Stimulated activated CD4-positive, alpha-beta T cell treated with anti-CD3 and anti-CD28 coated beads, Interleukin-12 subunit alpha, Interleukin-12 subunit beta, amount 100 ng/mL, for 24 hours (primary cell): ENCODE measurements around the gene UBXN7.
"Not testable (repeated sequence)": the region's sequence is repeated elsewhere in the genome, so short reads cannot be mapped to it uniquely, and the experiment has no call there.

Experiments
- DNase-seq, 2 experiments: peaks; one replicate each; pipeline ENCODE4 v3.0.0-alpha.2; 2020; ENCODE audit warnings: low read depth in 2 of 2

Gene UBXN7

DNA sequence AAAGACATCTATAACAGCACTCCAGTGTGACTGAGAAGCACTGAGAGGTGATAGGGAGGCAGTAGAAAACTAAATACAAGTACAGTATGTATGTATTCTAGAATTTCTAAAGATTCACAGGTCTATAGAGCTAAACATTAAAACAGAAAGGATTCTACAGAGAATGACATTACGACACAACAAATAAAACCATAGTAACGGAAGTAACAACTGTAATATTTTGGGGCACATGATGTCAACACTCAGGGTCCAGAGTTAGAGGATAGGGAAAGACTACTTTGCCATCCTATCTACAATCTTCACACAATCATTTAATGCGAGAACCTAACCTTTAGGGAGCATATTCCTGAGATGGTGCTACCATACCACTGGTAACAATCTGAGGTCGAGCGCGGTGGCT is 13.6 kb downstream of the UBXN7 start:
- no peak for DNase-seq

DNA sequence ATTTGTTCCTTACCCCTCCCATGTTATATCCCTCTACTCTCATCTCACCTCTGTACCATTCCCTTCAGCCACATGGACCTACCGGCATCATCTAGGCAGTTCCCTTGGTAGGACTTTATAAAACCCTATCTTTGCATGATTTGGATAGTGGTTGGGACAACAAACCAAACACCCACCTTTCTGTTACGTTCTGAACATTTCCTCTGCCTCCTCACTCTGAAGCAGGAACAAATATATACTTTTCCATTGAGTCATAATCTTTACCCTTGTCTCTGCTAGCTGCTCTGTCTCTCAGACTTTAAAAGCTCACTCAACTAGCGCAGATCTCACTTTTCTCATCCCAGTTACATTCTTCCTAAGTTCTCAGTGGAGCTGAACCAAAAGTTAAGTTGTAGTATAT is 17.8 kb downstream of the UBXN7 start:
- no peak for DNase-seq

GRCh38 chr3:196412704-196413103 is 19.5 kb downstream of the UBXN7 start:
- DNase-seq, result no peak

GRCh38 chr3:196409409-196409808 is 22.8 kb downstream of the UBXN7 start:
- no peak for DNase-seq

DNA sequence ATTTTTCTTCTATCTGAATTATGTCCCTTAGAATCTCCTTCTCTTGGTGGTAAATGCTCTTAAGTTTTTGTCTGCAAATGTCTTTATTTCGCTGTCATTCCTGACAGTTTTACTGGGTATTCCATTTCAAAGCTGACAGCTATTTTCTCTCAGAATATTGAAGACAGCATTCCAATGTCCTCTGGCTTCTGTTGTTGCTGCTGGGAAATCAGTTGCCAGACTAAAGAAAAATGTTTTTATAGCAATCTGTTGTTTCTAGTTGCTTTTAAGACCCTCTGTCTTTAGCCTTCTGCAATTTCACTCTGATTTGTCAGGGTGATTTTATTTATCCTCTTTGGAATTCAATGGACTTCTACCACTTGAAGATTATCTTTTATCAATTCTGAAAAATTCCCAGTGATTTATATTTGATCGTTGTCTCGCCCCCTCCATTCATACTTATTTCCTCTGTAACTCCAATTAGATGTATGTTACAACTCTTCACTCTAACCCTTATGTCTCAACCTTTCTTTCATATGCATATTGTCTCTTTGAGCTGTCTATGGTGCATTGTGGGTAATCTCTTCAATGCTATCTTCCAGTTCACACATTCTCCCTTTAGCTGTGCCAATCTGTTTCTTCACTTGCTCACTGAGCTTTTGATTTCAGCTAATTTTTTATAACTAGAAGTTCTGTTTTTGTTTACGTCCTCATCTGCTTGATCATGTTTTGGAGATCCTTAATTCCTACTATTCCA is 23.5 kb downstream of the UBXN7 start:
- no peak for DNase-seq

DNA sequence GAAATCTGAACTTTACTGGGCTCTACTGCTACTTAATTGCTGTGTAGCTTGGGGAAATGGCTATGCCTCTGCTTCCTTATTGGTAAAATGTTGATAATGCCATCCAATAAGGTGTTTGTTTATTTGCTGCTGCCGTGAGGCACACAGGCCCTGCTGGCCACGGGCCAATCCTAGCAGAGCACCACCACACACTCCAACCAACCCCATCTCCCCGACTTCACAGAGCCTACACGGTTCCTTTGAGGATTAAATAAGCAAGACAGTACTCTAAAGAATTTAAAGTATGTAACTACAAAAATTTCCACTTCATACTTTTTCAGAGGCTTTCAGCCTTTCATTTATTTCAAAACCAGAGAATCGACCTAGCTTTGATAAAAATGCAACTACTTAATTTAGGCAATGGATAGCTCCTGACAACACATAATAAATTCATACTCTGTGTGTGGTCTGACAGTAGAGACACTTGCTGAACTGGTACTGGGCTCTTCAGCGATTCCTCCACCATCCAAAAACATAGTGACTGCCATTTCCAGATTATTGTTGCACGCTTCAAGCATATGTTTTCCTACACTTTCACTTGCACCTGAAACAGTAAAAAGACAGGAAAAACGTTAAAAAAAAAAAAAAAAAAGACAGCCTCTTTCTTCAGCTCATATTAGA is 25.3 kb downstream of the UBXN7 start:
- no peak for DNase-seq

DNA sequence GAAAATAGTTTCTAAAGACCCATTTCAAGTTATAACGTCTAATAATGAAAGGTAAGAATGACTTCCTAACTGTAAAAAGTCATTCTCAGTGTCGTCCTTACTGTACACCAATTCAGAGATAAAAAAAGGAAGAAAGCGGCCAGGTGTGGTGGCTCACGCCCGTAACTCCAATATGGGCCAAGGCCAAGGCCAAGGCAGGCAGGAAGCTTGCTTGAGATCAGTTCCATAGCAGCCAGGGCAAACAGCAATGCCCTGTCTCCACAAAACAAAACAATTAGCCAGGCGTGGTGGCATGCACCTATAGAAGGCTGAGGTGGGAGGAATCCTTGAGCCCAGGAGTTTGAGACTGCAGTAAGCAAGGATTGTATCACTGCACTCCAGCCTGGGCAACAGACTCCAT is 31.9 kb downstream of the UBXN7 start:
- no peak for DNase-seq

DNA sequence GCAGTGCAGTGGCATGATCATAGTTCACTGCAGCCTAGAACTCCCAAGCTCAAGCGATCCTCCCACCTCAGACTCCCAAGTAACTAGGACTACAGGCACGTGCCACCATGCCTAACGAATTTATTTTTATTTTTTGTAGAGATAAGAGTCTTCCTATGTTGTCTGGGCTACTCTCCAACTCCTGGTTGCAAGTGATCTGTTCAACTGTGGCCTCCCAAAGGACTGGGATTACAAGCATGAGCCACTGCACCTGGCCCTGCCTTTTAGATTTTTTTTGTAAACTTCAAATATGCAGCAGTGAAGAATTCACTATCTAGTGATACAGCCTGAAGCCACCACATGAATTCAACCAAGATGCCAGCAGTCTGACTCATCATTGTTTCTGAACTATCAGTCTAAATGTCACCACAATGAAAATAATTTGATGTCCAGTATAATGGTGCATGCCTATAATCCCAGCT is 32.7 kb downstream of the UBXN7 start:
- DNase-seq, result no peak

- no peak for DNase-seq
These were observed 33.4 kb downstream of the UBXN7 start for GRCh38 chr3:196398782-196399181.

GRCh38 chr3:196397941-196398340 is 34.3 kb downstream of the UBXN7 start:
- no peak for DNase-seq

DNA sequence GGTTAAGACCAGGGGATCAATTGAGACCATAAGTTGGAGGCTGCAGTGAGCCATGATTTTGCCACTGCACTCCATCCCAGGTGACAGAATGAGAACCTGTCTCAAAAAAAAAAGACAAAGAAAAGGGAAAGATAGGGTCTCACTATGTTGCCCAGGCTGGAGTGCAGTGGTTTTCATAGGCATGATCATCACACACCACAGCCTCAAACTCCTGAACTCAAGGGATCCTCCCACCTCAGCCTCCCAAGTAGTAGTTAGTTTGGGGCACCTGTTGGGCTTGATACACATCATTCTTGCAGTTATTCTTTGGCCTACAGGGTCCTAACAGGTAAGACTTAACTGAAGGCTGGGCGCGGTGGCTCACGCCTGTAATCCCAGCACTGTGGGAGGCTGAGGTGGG is 42.1 kb downstream of the UBXN7 start:
- no peak for DNase-seq

GRCh38 chr3:196388956-196389355 is 43.3 kb downstream of the UBXN7 start:
- no peak for DNase-seq

DNA sequence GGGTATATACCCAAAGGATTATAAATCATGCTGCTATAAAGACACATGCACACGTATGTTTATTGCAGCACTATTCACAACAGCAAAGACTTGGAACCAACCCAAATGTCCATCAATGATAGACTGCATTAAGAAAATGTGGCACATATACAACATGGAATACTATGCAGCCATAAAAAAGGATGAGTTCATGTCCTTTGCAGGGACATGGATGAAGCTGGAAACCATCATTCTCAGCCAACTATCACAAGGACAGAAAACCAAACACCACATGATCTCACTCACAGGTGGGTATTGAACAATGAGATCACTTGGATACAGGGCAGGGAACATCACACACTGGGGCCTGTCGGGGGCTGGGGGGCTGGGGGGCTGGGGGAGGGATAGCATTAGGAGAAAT is 44.3 kb downstream of the UBXN7 start:
- DNase-seq, result not testable (repeated sequence)

GRCh38 chr3:196386797-196387196 is 45.4 kb downstream of the UBXN7 start:
- DNase-seq, result not testable (repeated sequence)

- DNase-seq, result not testable (repeated sequence)
These were observed 46.2 kb downstream of the UBXN7 start for GRCh38 chr3:196386034-196386433.

DNA sequence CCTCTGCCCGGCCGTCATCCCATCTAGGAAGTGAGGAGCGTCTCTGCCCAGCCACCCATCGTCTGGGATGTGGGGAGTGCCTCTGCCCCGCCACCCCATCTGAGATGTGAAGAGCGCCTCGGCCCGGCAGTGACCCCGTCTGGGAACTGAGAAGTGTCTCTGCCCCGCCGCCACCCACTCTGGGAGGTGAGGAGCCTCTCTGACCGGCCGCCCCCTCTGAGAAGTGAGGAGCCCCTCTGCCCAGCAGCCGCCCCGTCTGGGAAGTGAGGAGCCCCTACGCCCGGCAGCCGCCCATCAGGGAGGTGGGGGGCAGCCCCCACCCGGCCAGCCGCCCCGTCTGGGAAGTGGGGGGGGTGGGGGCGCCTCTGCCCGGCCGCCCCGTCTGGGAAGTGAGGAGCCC is 46.8 kb downstream of the UBXN7 start:
- DNase-seq, result not testable (repeated sequence)

DNA sequence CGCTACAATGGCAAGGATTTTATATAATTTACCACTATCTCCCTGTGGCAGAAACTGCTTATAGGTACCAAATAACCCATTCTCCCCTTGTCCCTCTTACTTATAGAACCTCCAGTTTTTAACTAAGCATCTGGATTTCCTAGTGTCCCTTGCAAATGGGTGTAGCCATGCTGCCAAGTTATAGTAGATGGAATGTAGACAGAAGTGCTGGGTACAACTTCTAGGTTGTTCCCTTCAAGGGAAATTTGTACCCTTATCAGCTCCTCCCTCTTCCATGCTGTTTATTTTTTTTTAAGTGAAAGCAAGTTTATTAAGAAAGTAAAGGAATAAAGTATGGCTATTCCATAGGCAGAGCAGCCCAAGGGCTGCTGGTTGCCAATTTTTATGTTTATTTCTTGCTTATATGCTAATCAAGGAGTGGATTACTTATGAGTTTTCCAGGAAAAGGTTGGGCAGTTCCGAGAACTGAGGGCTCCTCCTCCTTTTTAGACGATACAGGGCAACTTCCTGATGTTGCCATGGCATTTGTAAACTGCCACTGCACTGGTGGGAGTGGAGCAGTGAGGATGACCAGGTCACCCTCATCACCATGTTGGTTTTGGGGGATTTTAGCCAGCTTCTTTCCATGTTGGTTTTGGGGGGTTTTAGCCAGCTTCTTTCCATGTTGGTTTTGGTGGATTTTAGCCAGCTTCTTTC is 53.9 kb downstream of the UBXN7 start:
- DNase-seq, result no peak

GRCh38 chr3:196377321-196377720 is 54.9 kb downstream of the UBXN7 start:
- DNase-seq, result no peak

- DNase-seq, result no peak
These were observed 66.5 kb downstream of the UBXN7 start for GRCh38 chr3:196365736-196366135.

DNA sequence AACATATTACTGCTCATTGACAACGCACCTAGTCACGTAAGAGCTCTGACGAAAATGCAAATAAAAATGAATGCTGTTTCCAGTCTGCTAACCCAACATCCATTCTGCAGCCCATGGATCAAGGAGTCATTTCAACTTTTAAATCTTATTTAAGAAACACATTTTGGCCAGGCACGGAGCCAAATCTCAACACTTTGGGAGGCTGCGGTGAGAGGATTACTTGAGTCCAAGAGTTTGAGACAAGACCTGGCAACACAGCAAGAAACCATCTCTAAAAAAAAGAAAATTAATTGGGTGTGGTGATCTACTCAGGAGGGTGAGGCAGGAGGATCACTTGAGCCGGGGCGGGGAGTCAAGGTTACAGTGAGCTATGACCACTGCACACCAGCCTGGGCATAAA is 71.6 kb downstream of the UBXN7 start:
- no peak for DNase-seq

- not testable (repeated sequence) for DNase-seq
These were observed 73.7 kb downstream of the UBXN7 start for GRCh38 chr3:196358540-196358939.

GRCh38 chr3:196357905-196358304 is 74.3 kb downstream of the UBXN7 start:
- no peak for DNase-seq

- DNase-seq, result no peak
These were observed 75.7 kb downstream of the UBXN7 start for GRCh38 chr3:196356556-196356955.
